Measurements from ENCODE around the gene TACO1. TPM values are rescaled to one million over a fixed set of nuclear protein-coding genes. Genes with fewer than 3 reads are reported as not detected.

The TACO1 gene
- total and polyA plus RNA-seq, 2 donors (not counting 3 experiments of a cell fraction or from before 2014, with no cell fraction given): 24.7 to 31.7 TPM

GRCh38 chr17:63634816-63635215 is 34.1 kb downstream of the TACO1 start:
- CTCF ChIA-PET: interaction anchor here (1.2 to 3.1 kb wide), 5 partner anchors 8 to 209 kb away, joined by 3 to 13 read pairs (median 11); partner anchors contain the start of gene MAP3K3
- H3K36me3 ChIP-seq (ENCODE audit: control insufficient read depth in 2 of 2, extremely low read depth in 1 of 2, insufficient read depth in 2 of 2, low read length in 2 of 2): peaks cover 13 to 24% of the 10 kb centered on the region in 2 experiments

GRCh38 chr17:63635290-63635689 is 34.6 kb downstream of the TACO1 start:
- no peak for DNase-seq (ENCODE audit: low read depth, low spot score)
- Histone ChIP-seq H3K27ac (ENCODE audit: insufficient read depth, low read depth, low read length) (no peak overlapping the region), H3K4me2 (ENCODE audit: insufficient read depth, low read length) (no peak overlapping the region), H4K20me1 (replicated peaks; ENCODE audit: control insufficient read depth, extremely low read depth, insufficient read depth, low read length) (no peaks in the 10 kb centered on the region), H3K4me3 (replicated peaks in 1 of 3; ENCODE audit: insufficient read depth in 1 of 3, low read depth in 1 of 3, low read length in 3 of 3) (no peak overlapping the region), H3K4me1 (ENCODE audit: control insufficient read depth, extremely low read depth, insufficient read depth, low read length) (peaks cover 31% of the 10 kb centered on the region), H3K9me3 (replicated peaks; ENCODE audit: control insufficient read depth, insufficient read depth, low read length) (no peaks in the 10 kb centered on the region), H3K9me1 (replicated peaks; ENCODE audit: control insufficient read depth, extremely low read depth, insufficient read depth, low read length) (no peaks in the 10 kb centered on the region), H3K36me3 (ENCODE audit: control insufficient read depth in 2 of 2, extremely low read depth in 1 of 2, insufficient read depth in 2 of 2, low read length in 2 of 2) (peaks cover 13 to 24% of the 10 kb centered on the region in 2 experiments), H3K27me3 (ENCODE audit: control insufficient read depth in 2 of 2, insufficient read depth in 2 of 2, low read length in 2 of 2) (no peaks in the 10 kb centered on the region), H3K79me2 (ENCODE audit: control insufficient read depth, insufficient read depth, low read length) (peaks cover 41% of the 10 kb centered on the region), H3K9ac (replicated peaks; ENCODE audit: extremely low read depth, insufficient read depth, low read length) (no peak overlapping the region), H2AFZ (ENCODE audit: low read depth, low read length) (no peak overlapping the region)
- ChIA-PET CTCF (interaction anchor here (0.9 to 3.1 kb wide), 4 partner anchors 30 to 210 kb away, joined by 4 to 13 read pairs (median 6); no protein-coding TSS in a partner anchor), POLR2A (no interaction called here)
- FAIRE-seq: no peak
- dilution Hi-C loops (cut with MboI; ENCODE audit: extremely low pct_ligation_motif_present, low sequenced_read_pairs): no loop called here
- intact Hi-C loops (cut with micrococcal nuclease): no loop called here
- no TSS peak for BruUV-seq (replicated peaks)
- TF ChIP-seq POLR2AphosphoS5 (IDR thresholded peaks at IDR 0.05; ENCODE audit: insufficient read depth, low read depth, low read length) (no peak), MYC (IDR thresholded peaks at IDR 0.05; ENCODE audit: low read depth, low read length) (no peak), JUN (IDR thresholded peaks at IDR 0.05; ENCODE audit: borderline replicate concordance, insufficient read depth, insufficient read length, low read depth) (no peak), CTCF (IDR thresholded peaks at IDR 0.05; ENCODE audit: extremely low read depth in 1 of 2, insufficient read depth in 1 of 2, low read depth in 1 of 2, low read length in 2 of 2) (no peak), POLR2A (IDR thresholded peaks at IDR 0.05; ENCODE audit: low read depth, low read length) (no peak), GATA2 (IDR thresholded peaks at IDR 0.05; ENCODE audit: insufficient read depth, insufficient read length, low read depth, low read length) (no peak), FOS (IDR thresholded peaks at IDR 0.05; ENCODE audit: borderline replicate concordance, insufficient read depth, low read length) (no peak), MAX (IDR thresholded peaks at IDR 0.05; ENCODE audit: insufficient read depth, insufficient read length) (no peak), EZH2 (IDR thresholded peaks at IDR 0.05; ENCODE audit: borderline replicate concordance, low read depth, low read length, severe bottlenecking) (no peak)

More at GRCh38 chr17:63634816-63635215, 34.1 kb downstream of the TACO1 start:
- dilution Hi-C loops (cut with MboI; ENCODE audit: extremely low pct_ligation_motif_present, low sequenced_read_pairs) (no loop called here), intact Hi-C loops (cut with micrococcal nuclease) (loop anchor here (1.0 kb wide), 2 partner anchors 13 to 41 kb away; partner anchors contain the start of gene MAP3K3)
- DNase-seq (ENCODE audit: low read depth, low spot score) (no peak), FAIRE-seq (peak; percentile 26)
- Histone ChIP-seq H3K27me3 (ENCODE audit: control insufficient read depth in 2 of 2, insufficient read depth in 2 of 2, low read length in 2 of 2) (no peaks in the 10 kb centered on the region), H2AFZ (ENCODE audit: low read depth, low read length) (no peak overlapping the region), H3K4me1 (ENCODE audit: control insufficient read depth, extremely low read depth, insufficient read depth, low read length) (peaks cover 31% of the 10 kb centered on the region), H3K27ac (ENCODE audit: insufficient read depth, low read depth, low read length) (peak overlapping the region; percentile 79), H3K9me3 (replicated peaks; ENCODE audit: control insufficient read depth, insufficient read depth, low read length) (no peaks in the 10 kb centered on the region), H3K9ac (replicated peaks; ENCODE audit: extremely low read depth, insufficient read depth, low read length) (no peak overlapping the region), H4K20me1 (replicated peaks; ENCODE audit: control insufficient read depth, extremely low read depth, insufficient read depth, low read length) (no peaks in the 10 kb centered on the region), H3K4me2 (ENCODE audit: insufficient read depth, low read length) (no peak overlapping the region), H3K9me1 (replicated peaks; ENCODE audit: control insufficient read depth, extremely low read depth, insufficient read depth, low read length) (no peaks in the 10 kb centered on the region), H3K79me2 (ENCODE audit: control insufficient read depth, insufficient read depth, low read length) (peaks cover 45% of the 10 kb centered on the region), H3K4me3 (replicated peaks in 1 of 3; ENCODE audit: insufficient read depth in 1 of 3, low read depth in 1 of 3, low read length in 3 of 3) (no peak overlapping the region)
- TF ChIP-seq EZH2 (IDR thresholded peaks at IDR 0.05; ENCODE audit: borderline replicate concordance, low read depth, low read length, severe bottlenecking): no peak
- no peak for TF ChIP-seq GATA2 (IDR thresholded peaks at IDR 0.05; ENCODE audit: insufficient read depth, insufficient read length, low read depth, low read length)
- TF ChIP-seq MYC (IDR thresholded peaks at IDR 0.05; ENCODE audit: low read depth, low read length): no peak
- TF ChIP-seq POLR2AphosphoS5 (IDR thresholded peaks at IDR 0.05; ENCODE audit: insufficient read depth, low read depth, low read length): no peak
- no peak for TF ChIP-seq POLR2A (IDR thresholded peaks at IDR 0.05; ENCODE audit: low read depth, low read length)
- no peak for TF ChIP-seq FOS (IDR thresholded peaks at IDR 0.05; ENCODE audit: borderline replicate concordance, insufficient read depth, low read length)
- no peak for TF ChIP-seq MAX (IDR thresholded peaks at IDR 0.05; ENCODE audit: insufficient read depth, insufficient read length)
- TF ChIP-seq JUN (IDR thresholded peaks at IDR 0.05; ENCODE audit: borderline replicate concordance, insufficient read depth, insufficient read length, low read depth): no peak
- no TSS peak for BruUV-seq (replicated peaks)
- POLR2A ChIA-PET: no interaction called here
